ENCODE measurements around the gene GPR78. TPM values are rescaled to one million over a fixed set of nuclear protein-coding genes. Genes with fewer than 3 reads are reported as not detected.

The GPR78 gene
- total and polyA plus RNA-seq, 2 of the 13 experiments (the other 11 are each of a cell fraction or from before 2014, with no cell fraction given), result 0.01 to 0.07 TPM

- ATAC-seq (no peak), FAIRE-seq (no peak), DNase-seq (ENCODE audit: low spot score) (no peak)
- H3K36me3 ChIP-seq (replicated peaks in 1 of 2; ENCODE audit: control insufficient read depth in 1 of 2, insufficient read depth in 2 of 2, low read length in 2 of 2), result no peaks in the 10 kb centered on the region
- no peak overlapping the region for H3K4me2 ChIP-seq (ENCODE audit: low read depth, low read length)
- H2AFZ ChIP-seq (ENCODE audit: low read length), result no peak overlapping the region
- H3K79me2 ChIP-seq (ENCODE audit: insufficient read depth, low read length), result no peaks in the 10 kb centered on the region
- peaks cover 12 to 72% of the 10 kb centered on the region in 2 experiments for H3K27me3 ChIP-seq (ENCODE audit: control insufficient read depth in 1 of 2, insufficient read depth in 2 of 2, low read length in 2 of 2)
- in situ Hi-C loops (cut with HindIII; ENCODE audit: extremely low pct_ligation_motif_present, low pct_unique_long_range_greater_than_20kb), result no loop called here
- BruUV-seq (replicated peaks), result no TSS peak
- H3K4me3 ChIP-seq (replicated peaks in 1 of 3; ENCODE audit: insufficient read depth in 1 of 3, low read depth in 2 of 3, low read length in 3 of 3), result no peak overlapping the region
- ChIA-PET CTCF (ENCODE audit: low intra/inter-chr PET ratio, low total read pairs) (no interaction called here), POLR2A (no interaction called here)
- 8% methylated on average over 5 of the region's 16 CpGs for WGBS (ENCODE audit: low lambda C conversion rate)
- intact Hi-C loops (cut with micrococcal nuclease; ENCODE audit: unreplicated experiment), result no loop called here
- H3K4me1 ChIP-seq (ENCODE audit: insufficient read depth, low read length), result no peaks in the 10 kb centered on the region
- no peak for TF ChIP-seq RXRA (CRISPR knock-in tag; IDR thresholded peaks at IDR 0.05)
- TF ChIP-seq TAF15 (IDR thresholded peaks at IDR 0.05; ENCODE audit: low read depth, low read length, poor library complexity, severe bottlenecking), result no peak
- no peak for TF ChIP-seq FOXA1 (IDR thresholded peaks at IDR 0.05)
- TF ChIP-seq FOXA1 (CRISPR knock-in tag; IDR thresholded peaks at IDR 0.05), result no peak
- no peak for TF ChIP-seq PRMT3 (CRISPR knock-in tag; IDR thresholded peaks at IDR 0.05; ENCODE audit: borderline replicate concordance, low read depth)
- TF ChIP-seq MAZ (IDR thresholded peaks at IDR 0.05; ENCODE audit: borderline replicate concordance, low read depth, low read length), result no peak
- TF ChIP-seq MAZ (CRISPR knock-in tag; IDR thresholded peaks at IDR 0.05; ENCODE audit: low read depth), result no peak
- no peak for TF ChIP-seq ZNF720 (CRISPR knock-in tag; IDR thresholded peaks at IDR 0.05)
- TF ChIP-seq KAT2B (IDR thresholded peaks at IDR 0.05; ENCODE audit: borderline replicate concordance, low read depth, low read length), result no peak
- no peak for TF ChIP-seq ZNF101 (CRISPR knock-in tag; IDR thresholded peaks at IDR 0.05; ENCODE audit: borderline replicate concordance, low read depth)
- no peak for TF ChIP-seq ZNF484 (CRISPR knock-in tag; IDR thresholded peaks at IDR 0.05; ENCODE audit: borderline replicate concordance, low read depth)
- no peak for TF ChIP-seq AGO1 (IDR thresholded peaks at IDR 0.05; ENCODE audit: low read depth, low read length, poor library complexity, severe bottlenecking)
- TF ChIP-seq PTBP1 (IDR thresholded peaks at IDR 0.05; ENCODE audit: low read depth, low read length, poor library complexity, severe bottlenecking), result no peak
- no peak for TF ChIP-seq ZNF282 (IDR thresholded peaks at IDR 0.05; ENCODE audit: partially characterized antibody)
- TF ChIP-seq ZBTB20 (CRISPR knock-in tag; IDR thresholded peaks at IDR 0.05; ENCODE audit: borderline replicate concordance, low read depth), result no peak
- TF ChIP-seq KDM1A (CRISPR knock-in tag; IDR thresholded peaks at IDR 0.05), result no peak
- no peak for TF ChIP-seq MYNN (CRISPR knock-in tag; IDR thresholded peaks at IDR 0.05; ENCODE audit: low read depth)
- TF ChIP-seq ZNF234 (CRISPR knock-in tag; conservative IDR thresholded peaks at IDR 0.05), result no peak
- no peak for TF ChIP-seq ZSCAN20 (CRISPR knock-in tag; IDR thresholded peaks at IDR 0.05; ENCODE audit: borderline replicate concordance)
- TF ChIP-seq JARID2 (CRISPR knock-in tag; IDR thresholded peaks at IDR 0.05; ENCODE audit: insufficient replicate concordance), result no peak
- no peaks in the 10 kb centered on the region for H3K9me3 ChIP-seq (ENCODE audit: low read length)
- no peak overlapping the region for H3K27ac ChIP-seq (ENCODE audit: extremely low read length, insufficient read depth, low read length)
- H3K9ac ChIP-seq (ENCODE audit: insufficient read depth, low read depth, low read length), result no peak overlapping the region
- no peaks in the 10 kb centered on the region for H4K20me1 ChIP-seq (ENCODE audit: insufficient read depth, low read length)
Measured at GRCh38 chr4:8616831-8617230, 36.6 kb downstream of the GPR78 start.
